IPS-15b (cell line): ENCODE measurements around the gene APOC1.
A peak's percentile ranks its signal among the peaks of the same experiment; 100 is the strongest.

Experiments
- H3K27me3 ChIP-seq: one replicate; pipeline ENCODE4 v1.6.1; 2013; ENCODE audit warnings: low read length; ENCODE audit not compliant: control insufficient read depth, insufficient read depth
- H3K36me3 ChIP-seq: one replicate; pipeline ENCODE4 v1.6.1; 2013; ENCODE audit warnings: low read length; ENCODE audit not compliant: control insufficient read depth, insufficient read depth
- H3K4me1 ChIP-seq: one replicate; pipeline ENCODE4 v1.6.1; 2013; ENCODE audit warnings: mild to moderate bottlenecking, low read length; ENCODE audit not compliant: control insufficient read depth, insufficient read depth
- H3K4me3 ChIP-seq: one replicate; pipeline ENCODE4 v1.5.1; 2013; ENCODE audit warnings: low read depth, low read length
- H3K9ac ChIP-seq: one replicate; pipeline ENCODE4 v1.6.1; 2013; ENCODE audit warnings: low read depth, mild to moderate bottlenecking, low read length
- H3K9me3 ChIP-seq: one replicate; pipeline ENCODE4 v1.6.1; 2013; ENCODE audit warnings: mild to moderate bottlenecking, low read length; ENCODE audit not compliant: control insufficient read depth, insufficient read depth

APOC1 gene

GRCh38 chr19:44891016-44891882, 23.2 kb upstream of the APOC1 start, which contains the start of gene TOMM40:
TOMM40 (plus strand) TSS chr19:44891254; CDS start chr19:44891416, 162 bp downstream.
- peak within 1 kb of the TSS; percentile 96 for H3K4me3 ChIP-seq
- peaks cover 4% of the 10 kb centered on the region for H3K4me1 ChIP-seq
- H3K9ac ChIP-seq: peak within 1 kb of the TSS; percentile 82
- no peaks in the 10 kb centered on the region for H3K27me3 ChIP-seq
- peaks cover 58% of the 10 kb centered on the region for H3K36me3 ChIP-seq
- no peaks in the 10 kb centered on the region for H3K9me3 ChIP-seq

GRCh38 chr19:44892932-44893331, 21.5 kb upstream of the APOC1 start:
- no peak overlapping the region for H3K9ac ChIP-seq
- H3K36me3 ChIP-seq: peaks cover 56% of the 10 kb centered on the region
- H3K9me3 ChIP-seq: no peaks in the 10 kb centered on the region
- H3K27me3 ChIP-seq: no peaks in the 10 kb centered on the region
- peaks cover 4% of the 10 kb centered on the region for H3K4me1 ChIP-seq
- H3K4me3 ChIP-seq: no peak overlapping the region

- Histone ChIP-seq H3K9me3 (no peaks in the 10 kb centered on the region), H3K27me3 (no peaks in the 10 kb centered on the region), H3K9ac (no peak overlapping the region), H3K36me3 (peaks cover 55% of the 10 kb centered on the region), H3K4me1 (peaks cover 4% of the 10 kb centered on the region), H3K4me3 (no peak overlapping the region)
Measured at GRCh38 chr19:44893332-44894051, 20.9 kb upstream of the APOC1 start.

- Histone ChIP-seq H3K36me3 (peaks cover 55% of the 10 kb centered on the region), H3K4me3 (no peak overlapping the region), H3K9ac (no peak overlapping the region), H3K9me3 (no peaks in the 10 kb centered on the region), H3K4me1 (peaks cover 4% of the 10 kb centered on the region), H3K27me3 (no peaks in the 10 kb centered on the region)
Measured at GRCh38 chr19:44894052-44894400, 20.4 kb upstream of the APOC1 start.

- H3K27me3 ChIP-seq: no peaks in the 10 kb centered on the region
- H3K4me1 ChIP-seq: peaks cover 4% of the 10 kb centered on the region
- H3K4me3 ChIP-seq: no peak overlapping the region
- H3K9me3 ChIP-seq: no peaks in the 10 kb centered on the region
- no peak overlapping the region for H3K9ac ChIP-seq
- H3K36me3 ChIP-seq: peaks cover 57% of the 10 kb centered on the region
Measured at GRCh38 chr19:44894946-44895345, 19.5 kb upstream of the APOC1 start.

- no peaks in the 10 kb centered on the region for H3K9me3 ChIP-seq
- H3K4me1 ChIP-seq: no peaks in the 10 kb centered on the region
- H3K4me3 ChIP-seq: no peak overlapping the region
- peaks cover 69% of the 10 kb centered on the region for H3K36me3 ChIP-seq
- no peaks in the 10 kb centered on the region for H3K27me3 ChIP-seq
- no peak overlapping the region for H3K9ac ChIP-seq
Measured at GRCh38 chr19:44897835-44898234, 16.6 kb upstream of the APOC1 start.

GRCh38 chr19:44900328-44901244, 13.8 kb upstream of the APOC1 start:
- no peaks in the 10 kb centered on the region for H3K27me3 ChIP-seq
- H3K36me3 ChIP-seq: peaks cover 44% of the 10 kb centered on the region
- no peaks in the 10 kb centered on the region for H3K9me3 ChIP-seq
- no peak overlapping the region for H3K4me3 ChIP-seq
- peaks cover 2% of the 10 kb centered on the region for H3K4me1 ChIP-seq
- H3K9ac ChIP-seq: no peak overlapping the region

GRCh38 chr19:44903216-44903601, 11.2 kb upstream of the APOC1 start:
- no peaks in the 10 kb centered on the region for H3K9me3 ChIP-seq
- H3K9ac ChIP-seq: no peak overlapping the region
- peaks cover 2% of the 10 kb centered on the region for H3K4me1 ChIP-seq
- no peak overlapping the region for H3K4me3 ChIP-seq
- H3K36me3 ChIP-seq: peaks cover 35% of the 10 kb centered on the region
- H3K27me3 ChIP-seq: no peaks in the 10 kb centered on the region

GRCh38 chr19:44903602-44904425, 10.6 kb upstream of the APOC1 start:
- Histone ChIP-seq H3K9ac (peak overlapping the region; percentile 16), H3K27me3 (no peaks in the 10 kb centered on the region), H3K4me3 (peak overlapping the region; percentile 35), H3K4me1 (peaks cover 2% of the 10 kb centered on the region), H3K36me3 (peaks cover 41% of the 10 kb centered on the region), H3K9me3 (no peaks in the 10 kb centered on the region)

- H3K9ac ChIP-seq: no peak overlapping the region
- H3K36me3 ChIP-seq: peaks cover 48% of the 10 kb centered on the region
- no peaks in the 10 kb centered on the region for H3K9me3 ChIP-seq
- H3K4me1 ChIP-seq: peaks cover 2% of the 10 kb centered on the region
- H3K4me3 ChIP-seq: peak overlapping the region; percentile 11
- H3K27me3 ChIP-seq: no peaks in the 10 kb centered on the region
Measured at GRCh38 chr19:44904426-44904994, 9.9 kb upstream of the APOC1 start.
